Measurements from ENCODE around the gene CS. TPM values are rescaled to one million over a fixed set of nuclear protein-coding genes. Genes with fewer than 3 reads are reported as not detected.

The CS gene
- total RNA-seq, 3 donors from 2014 or later (not counting 1 experiment from before 2014, with no cell fraction given): 185 to 190 (median 188) TPM

- H3K36me3 Mint-ChIP-seq: no peaks in the 10 kb centered on the region
- no peaks in the 10 kb centered on the region for H3K4me1 ChIP-seq (ENCODE audit: control insufficient read depth, insufficient read depth, low read length)
- TF ChIP-seq, protein P1, sequence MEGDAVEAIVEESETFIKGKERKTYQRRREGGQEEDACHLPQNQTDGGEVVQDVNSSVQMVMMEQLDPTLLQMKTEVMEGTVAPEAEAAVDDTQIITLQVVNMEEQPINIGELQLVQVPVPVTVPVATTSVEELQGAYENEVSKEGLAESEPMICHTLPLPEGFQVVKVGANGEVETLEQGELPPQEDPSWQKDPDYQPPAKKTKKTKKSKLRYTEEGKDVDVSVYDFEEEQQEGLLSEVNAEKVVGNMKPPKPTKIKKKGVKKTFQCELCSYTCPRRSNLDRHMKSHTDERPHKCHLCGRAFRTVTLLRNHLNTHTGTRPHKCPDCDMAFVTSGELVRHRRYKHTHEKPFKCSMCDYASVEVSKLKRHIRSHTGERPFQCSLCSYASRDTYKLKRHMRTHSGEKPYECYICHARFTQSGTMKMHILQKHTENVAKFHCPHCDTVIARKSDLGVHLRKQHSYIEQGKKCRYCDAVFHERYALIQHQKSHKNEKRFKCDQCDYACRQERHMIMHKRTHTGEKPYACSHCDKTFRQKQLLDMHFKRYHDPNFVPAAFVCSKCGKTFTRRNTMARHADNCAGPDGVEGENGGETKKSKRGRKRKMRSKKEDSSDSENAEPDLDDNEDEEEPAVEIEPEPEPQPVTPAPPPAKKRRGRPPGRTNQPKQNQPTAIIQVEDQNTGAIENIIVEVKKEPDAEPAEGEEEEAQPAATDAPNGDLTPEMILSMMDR (IDR thresholded peaks at IDR 0.05): no peak
- intact Hi-C loops (cut with micrococcal nuclease): no loop called here
- H3K27me3 Mint-ChIP-seq (ENCODE audit: low read depth in 2 of 2): no peaks in the 10 kb centered on the region
- H3K9me3 Mint-ChIP-seq: no peaks in the 10 kb centered on the region
- no peak overlapping the region for H3K4me3 Mint-ChIP-seq
- DNase-seq: no peak
- H3K4me3 ChIP-seq (ENCODE audit: low read length): no peak overlapping the region
- H3K27ac Mint-ChIP-seq: no peak overlapping the region
- WGBS (ENCODE audit: insufficient coverage): 92% methylated on average over 7 of the region's 9 CpGs
- no peaks in the 10 kb centered on the region for H3K9me3 ChIP-seq (ENCODE audit: control insufficient read depth, insufficient read depth, low read length)
- peaks cover 0 to 12% of the 10 kb centered on the region in 2 donors for H3K4me1 Mint-ChIP-seq
- H3K27me3 ChIP-seq (ENCODE audit: control insufficient read depth, insufficient read depth, low read length): no peaks in the 10 kb centered on the region
- no peak for ATAC-seq
- no peak overlapping the region for H3K27ac ChIP-seq (ENCODE audit: low read length)
- H3K36me3 ChIP-seq (ENCODE audit: control insufficient read depth, insufficient read depth, low read length): peaks cover 56% of the 10 kb centered on the region
These were observed 58.5 kb downstream of the CS start for GRCh38 chr12:56241424-56242303.

DNA sequence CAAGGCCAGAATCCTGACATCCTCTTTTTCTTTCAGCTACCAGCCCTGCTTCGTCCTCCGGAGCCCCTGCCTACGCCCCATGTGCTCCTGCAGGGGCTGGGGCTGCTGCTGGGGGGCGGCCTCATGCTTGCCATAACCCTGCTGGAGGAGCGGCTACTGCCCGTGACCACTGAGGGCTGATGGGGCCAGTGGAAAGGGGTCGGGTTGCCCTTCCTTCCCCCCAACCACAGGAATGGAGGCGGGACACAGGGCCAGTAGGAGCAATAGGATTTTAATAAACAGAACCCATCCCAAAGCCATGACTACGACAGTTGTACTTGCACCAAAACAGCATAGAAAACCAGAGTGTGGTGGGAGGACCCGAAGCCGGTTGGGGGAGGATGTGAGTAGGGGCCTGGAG, 62.6 kb downstream of the CS start:
- H3K27me3 Mint-ChIP-seq (ENCODE audit: low read depth in 2 of 2): no peaks in the 10 kb centered on the region
- intact Hi-C loops (cut with micrococcal nuclease): no loop called here
- Histone ChIP-seq H3K4me3 (ENCODE audit: low read length) (no peak overlapping the region), H3K4me1 (ENCODE audit: control insufficient read depth, insufficient read depth, low read length) (no peaks in the 10 kb centered on the region), H3K9me3 (ENCODE audit: control insufficient read depth, insufficient read depth, low read length) (no peaks in the 10 kb centered on the region), H3K27me3 (ENCODE audit: control insufficient read depth, insufficient read depth, low read length) (no peaks in the 10 kb centered on the region), H3K27ac (ENCODE audit: low read length) (no peak overlapping the region), H3K36me3 (ENCODE audit: control insufficient read depth, insufficient read depth, low read length) (peaks cover 22% of the 10 kb centered on the region)
- H3K27ac Mint-ChIP-seq: no peak overlapping the region
- no peaks in the 10 kb centered on the region for H3K9me3 Mint-ChIP-seq
- DNase-seq (no peak), ATAC-seq (no peak)
- 92% methylated on average over 11 of the region's 11 CpGs for WGBS (ENCODE audit: insufficient coverage)
- TF ChIP-seq, protein P1 (IDR thresholded peaks at IDR 0.05): no peak
- no peak overlapping the region for H3K4me3 Mint-ChIP-seq
- H3K4me1 Mint-ChIP-seq: peaks cover 0 to 7% of the 10 kb centered on the region in 2 donors
- H3K36me3 Mint-ChIP-seq: no peaks in the 10 kb centered on the region

- intact Hi-C loops (cut with micrococcal nuclease): no loop called here
- H3K9me3 ChIP-seq (ENCODE audit: control insufficient read depth, insufficient read depth, low read length): no peaks in the 10 kb centered on the region
- DNase-seq: no peak
- TF ChIP-seq, protein P1 (IDR thresholded peaks at IDR 0.05): no peak
- H3K36me3 ChIP-seq (ENCODE audit: control insufficient read depth, insufficient read depth, low read length): peaks cover 16% of the 10 kb centered on the region
- H3K4me1 ChIP-seq (ENCODE audit: control insufficient read depth, insufficient read depth, low read length): no peaks in the 10 kb centered on the region
- H3K9me3 Mint-ChIP-seq: no peaks in the 10 kb centered on the region
- WGBS (ENCODE audit: insufficient coverage): 84% methylated on average over 5 of the region's 5 CpGs
- H3K36me3 Mint-ChIP-seq: no peaks in the 10 kb centered on the region
- no peak overlapping the region for H3K4me3 Mint-ChIP-seq
- H3K27me3 ChIP-seq (ENCODE audit: control insufficient read depth, insufficient read depth, low read length): no peaks in the 10 kb centered on the region
- peaks cover 0 to 1% of the 10 kb centered on the region in 2 donors for H3K4me1 Mint-ChIP-seq
- H3K27ac Mint-ChIP-seq: no peak overlapping the region
- no peak overlapping the region for H3K27ac ChIP-seq (ENCODE audit: low read length)
- H3K4me3 ChIP-seq (ENCODE audit: low read length): no peak overlapping the region
- no peaks in the 10 kb centered on the region for H3K27me3 Mint-ChIP-seq (ENCODE audit: low read depth in 2 of 2)
- no peak for ATAC-seq
These were observed 63.1 kb downstream of the CS start for GRCh38 chr12:56236985-56237384.

Measured in natural killer cell (primary cell).